Measurements from ENCODE around the gene TRPM5.

DNA sequence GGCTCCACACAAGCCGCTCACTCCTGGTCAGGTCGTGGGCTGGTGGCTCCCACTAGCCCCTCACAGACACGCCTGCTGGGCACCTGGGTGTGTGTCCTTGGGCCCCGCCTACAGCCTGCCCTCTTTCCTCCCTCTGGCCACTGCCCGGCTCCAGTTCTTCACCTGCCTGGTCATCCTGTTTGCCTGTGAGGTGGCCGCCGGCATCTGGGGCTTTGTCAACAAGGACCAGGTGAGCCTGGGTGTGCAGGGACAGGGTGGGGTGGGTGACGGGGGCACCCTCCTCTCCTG lies 49.6 kb downstream of the TRPM5 start:
- TF ChIP-seq, protein P1, sequence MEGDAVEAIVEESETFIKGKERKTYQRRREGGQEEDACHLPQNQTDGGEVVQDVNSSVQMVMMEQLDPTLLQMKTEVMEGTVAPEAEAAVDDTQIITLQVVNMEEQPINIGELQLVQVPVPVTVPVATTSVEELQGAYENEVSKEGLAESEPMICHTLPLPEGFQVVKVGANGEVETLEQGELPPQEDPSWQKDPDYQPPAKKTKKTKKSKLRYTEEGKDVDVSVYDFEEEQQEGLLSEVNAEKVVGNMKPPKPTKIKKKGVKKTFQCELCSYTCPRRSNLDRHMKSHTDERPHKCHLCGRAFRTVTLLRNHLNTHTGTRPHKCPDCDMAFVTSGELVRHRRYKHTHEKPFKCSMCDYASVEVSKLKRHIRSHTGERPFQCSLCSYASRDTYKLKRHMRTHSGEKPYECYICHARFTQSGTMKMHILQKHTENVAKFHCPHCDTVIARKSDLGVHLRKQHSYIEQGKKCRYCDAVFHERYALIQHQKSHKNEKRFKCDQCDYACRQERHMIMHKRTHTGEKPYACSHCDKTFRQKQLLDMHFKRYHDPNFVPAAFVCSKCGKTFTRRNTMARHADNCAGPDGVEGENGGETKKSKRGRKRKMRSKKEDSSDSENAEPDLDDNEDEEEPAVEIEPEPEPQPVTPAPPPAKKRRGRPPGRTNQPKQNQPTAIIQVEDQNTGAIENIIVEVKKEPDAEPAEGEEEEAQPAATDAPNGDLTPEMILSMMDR (conservative IDR thresholded peaks at IDR 0.05; ENCODE audit: low read length), result no peak
- no peak for TF ChIP-seq EZH2phosphoT487 (IDR thresholded peaks at IDR 0.05; ENCODE audit: borderline replicate concordance, low read depth, low read length)

All from OCI-LY7 (cell line).